SK-N-SH (cell line): ENCODE results near the gene BBX.

ENCODE experiments used
- CHD2 ChIP-seq: fragments of 150-350 bp; IDR thresholded peaks from 2 replicates; pipeline ENCODE4 v1.6.1; 2018; ENCODE audit warnings: low read length; ENCODE audit not compliant: partially characterized antibody
- CTCF ChIP-seq: fragments of 200-600 bp; sonication (generic); IDR thresholded peaks from 2 replicates; pipeline ENCODE4 v1.6.1; 2017; ENCODE audit warnings: antibody characterized with exemption, mild to moderate bottlenecking, moderate library complexity
- ELF1 ChIP-seq: IDR thresholded peaks from 2 replicates; pipeline ENCODE4 v1.4.0; 2012
- EP300 ChIP-seq, 2 experiments: IDR thresholded peaks; 2 replicates each; pipeline versions ENCODE4 v1.4.0 to v1.6.1; 2012; ENCODE audit warnings: borderline replicate concordance in 1 of 2, low read depth in 1 of 2, low read length in 1 of 2
- EZH2phosphoT487 ChIP-seq: fragments of 200-600 bp; sonication (generic); IDR thresholded peaks from 2 replicates; pipeline ENCODE4 v1.6.1; 2017; ENCODE audit warnings: low read depth, mixed run types, mild to moderate bottlenecking, antibody characterized with exemption, moderate library complexity, borderline replicate concordance
- GABPA ChIP-seq: IDR thresholded peaks from 2 replicates; pipeline ENCODE4 v1.4.0; 2012; ENCODE audit warnings: low read depth, mild to moderate bottlenecking
- JUND ChIP-seq: IDR thresholded peaks from 2 replicates; pipeline ENCODE4 v1.4.0; 2012
- MAX ChIP-seq: IDR thresholded peaks from 2 replicates; pipeline ENCODE4 v1.4.0; 2012; ENCODE audit warnings: low read depth
- MXI1 ChIP-seq: IDR thresholded peaks from 2 replicates; pipeline ENCODE4 v1.6.1; 2012; ENCODE audit warnings: mild to moderate bottlenecking, low read depth, low read length, improper control_type of control experiment
- POLR2AphosphoS5 ChIP-seq: IDR thresholded peaks from 2 replicates; pipeline ENCODE4 v1.6.1; 2012; ENCODE audit warnings: low read depth, low read length
- REST ChIP-seq: IDR thresholded peaks from 2 replicates; pipeline ENCODE4 v1.6.1; 2012; ENCODE audit warnings: mild to moderate bottlenecking, low read depth, low read length, moderate library complexity
- SMC3 ChIP-seq: IDR thresholded peaks from 2 replicates; pipeline ENCODE4 v1.6.1; 2012; ENCODE audit warnings: low read depth, low read length, improper control_type of control experiment
- TAF1 ChIP-seq: IDR thresholded peaks from 2 replicates; pipeline ENCODE4 v1.6.1; 2012; ENCODE audit warnings: low read depth, mild to moderate bottlenecking, low read length, moderate library complexity, borderline replicate concordance
- USF2 ChIP-seq: fragments of 150-350 bp; IDR thresholded peaks from 2 replicates; pipeline ENCODE4 v1.6.1; 2017; ENCODE audit warnings: antibody characterized with exemption, low read length, low read depth, borderline replicate concordance

GRCh38 chr3:107630779-107631178 is 108.0 kb downstream of the BBX start:
- TF ChIP-seq TAF1: no peak
- no peak for TF ChIP-seq CTCF
- TF ChIP-seq GABPA: no peak
- TF ChIP-seq CHD2: no peak
- TF ChIP-seq POLR2AphosphoS5: no peak
- no peak for TF ChIP-seq EZH2phosphoT487
- TF ChIP-seq MAX: no peak
- TF ChIP-seq REST: no peak
- no peak for TF ChIP-seq EP300 (IDR thresholded peaks at IDR 0.05; ENCODE audit: borderline replicate concordance in 1 of 2, low read depth in 1 of 2, low read length in 1 of 2)
- TF ChIP-seq USF2: no peak
- TF ChIP-seq ELF1: no peak
- no peak for TF ChIP-seq SMC3
- no peak for TF ChIP-seq MXI1
- TF ChIP-seq JUND: no peak
